AG09309 (cell line): ENCODE results near the gene HBEGF.

Experiments used
- DNase-seq: peaks from one replicate; pipeline ENCODE4 v3.0.0-alpha.2; 2010; ENCODE audit warnings: low read depth
- H3K4me3 ChIP-seq: 2 replicates; pipeline ENCODE4 v1.5.1; 2011; ENCODE audit warnings: mild to moderate bottlenecking, low read depth, low read length, moderate library complexity; ENCODE audit not compliant: control insufficient read depth
- CTCF ChIP-seq: IDR thresholded peaks from 2 replicates; pipeline ENCODE4 v1.5.1; 2011; ENCODE audit warnings: mild to moderate bottlenecking, low read depth, low read length, inconsistent platforms; ENCODE audit not compliant: insufficient read depth, control insufficient read depth; ENCODE audit errors: missing control alignments

HBEGF gene

GRCh38 chr5:140339636-140340035, 6.8 kb downstream of the HBEGF start:
- H3K4me3 ChIP-seq, result no peak overlapping the region
- TF ChIP-seq CTCF, result no peak
- no peak for DNase-seq

- H3K4me3 ChIP-seq, result no peak overlapping the region
- no peak for TF ChIP-seq CTCF
- no peak for DNase-seq
These were observed 7.5 kb downstream of the HBEGF start for GRCh38 chr5:140338908-140339307.

- no peak for DNase-seq
- H3K4me3 ChIP-seq, result no peak overlapping the region
- TF ChIP-seq CTCF, result no peak
These were observed 8.1 kb downstream of the HBEGF start for GRCh38 chr5:140338336-140338735.

GRCh38 chr5:140337880-140338279, 8.5 kb downstream of the HBEGF start:
- TF ChIP-seq CTCF, result no peak
- DNase-seq, result no peak
- no peak overlapping the region for H3K4me3 ChIP-seq

- no peak for TF ChIP-seq CTCF
- no peak overlapping the region for H3K4me3 ChIP-seq
- no peak for DNase-seq
These were observed 10.0 kb downstream of the HBEGF start for GRCh38 chr5:140336388-140336787.

GRCh38 chr5:140331638-140332037, 14.8 kb downstream of the HBEGF start:
- TF ChIP-seq CTCF, result no peak
- H3K4me3 ChIP-seq, result no peak overlapping the region

More at GRCh38 chr5:140331638-140332037, 14.8 kb downstream of the HBEGF start:
- no peak for DNase-seq
